Neural progenitor cell (in vitro differentiated cells): ENCODE results near the gene ESF1. TPM values are rescaled to one million over a fixed set of nuclear protein-coding genes. Genes with fewer than 3 reads are reported as not detected.
A peak's percentile ranks its signal among the peaks of the same experiment; 100 is the strongest.

Experiments used
- DNase-seq: peaks from one replicate; pipeline ENCODE4 v3.0.0-alpha.2; 2016; ENCODE audit warnings: low spot score
- H2AFZ ChIP-seq: fragments of 200-600 bp; sonication (generic); replicated peaks from 2 replicates; pipeline ENCODE4 v1.6.1; 2016; ENCODE audit warnings: antibody characterized with exemption
- H3F3A ChIP-seq: fragments of 200-600 bp; sonication (generic); 2 replicates; pipeline ENCODE4 v1.6.1; 2016; ENCODE audit warnings: antibody characterized with exemption, low read depth
- H3K27ac ChIP-seq: fragments of 200-600 bp; sonication (generic); 2 replicates; pipeline ENCODE4 v1.5.1; 2016; ENCODE audit warnings: mild to moderate bottlenecking
- H3K27me3 ChIP-seq: fragments of 200-600 bp; sonication (generic); 2 replicates; pipeline ENCODE4 v1.6.1; 2016; ENCODE audit warnings: mild to moderate bottlenecking, moderate library complexity
- H3K36me3 ChIP-seq: fragments of 200-600 bp; sonication (generic); 2 replicates; pipeline ENCODE4 v1.5.1; 2016
- H3K4me1 ChIP-seq: fragments of 200-600 bp; sonication (generic); 2 replicates; pipeline ENCODE4 v1.6.1; 2016; ENCODE audit warnings: mixed run types
- H3K4me2 ChIP-seq: fragments of 200-600 bp; sonication (generic); 2 replicates; pipeline ENCODE4 v1.6.1; 2016
- H3K4me3 ChIP-seq: fragments of 200-600 bp; sonication (generic); 2 replicates; pipeline ENCODE4 v1.5.1; 2016
- H3K79me2 ChIP-seq: fragments of 200-600 bp; sonication (generic); 2 replicates; pipeline ENCODE4 v1.6.1; 2016; ENCODE audit warnings: low read depth
- H3K9ac ChIP-seq: fragments of 200-600 bp; sonication (generic); 2 replicates; pipeline ENCODE4 v1.6.1; 2016
- H3K9me3 ChIP-seq: fragments of 200-600 bp; sonication (generic); 2 replicates; pipeline ENCODE4 v1.5.1; 2016; ENCODE audit warnings: low read depth
- H4K20me1 ChIP-seq: fragments of 200-600 bp; sonication (generic); 2 replicates; pipeline ENCODE4 v1.6.1; 2016; ENCODE audit warnings: low read depth
- H3K27ac Mint-ChIP-seq: 3 replicates; pipeline ENCODE4 v1.8.0; 2021; ENCODE audit warnings: mixed read lengths
- H3K27me3 Mint-ChIP-seq: 2 replicates; pipeline ENCODE4 v1.8.0; 2022; ENCODE audit warnings: low read depth, mild to moderate bottlenecking, inconsistent platforms, moderate library complexity, mixed read lengths; ENCODE audit not compliant: insufficient read depth
- H3K36me3 Mint-ChIP-seq: 3 replicates; pipeline ENCODE4 v1.8.0; 2021; ENCODE audit warnings: mixed read lengths
- H3K4me1 Mint-ChIP-seq: 3 replicates; pipeline ENCODE4 v1.8.0; 2021; ENCODE audit warnings: mixed read lengths
- H3K4me3 Mint-ChIP-seq: 3 replicates; pipeline ENCODE4 v1.8.0; 2021; ENCODE audit warnings: mild to moderate bottlenecking, moderate library complexity, mixed read lengths
- H3K9me3 Mint-ChIP-seq: 3 replicates; pipeline ENCODE4 v1.8.0; 2020; ENCODE audit warnings: mixed read lengths
- CTCF ChIP-seq: fragments of 200-600 bp; sonication (generic); IDR thresholded peaks from 2 replicates; pipeline ENCODE4 v1.5.1; 2017; ENCODE audit warnings: antibody characterized with exemption, mild to moderate bottlenecking
- EZH2 ChIP-seq: fragments of 200-600 bp; sonication (generic); IDR thresholded peaks from 2 replicates; pipeline ENCODE4 v1.6.1; 2017; ENCODE audit warnings: antibody characterized with exemption, mild to moderate bottlenecking, moderate library complexity
- EZH2phosphoT487 ChIP-seq: fragments of 200-600 bp; sonication (generic); IDR thresholded peaks from 2 replicates; pipeline ENCODE4 v1.6.1; 2017; ENCODE audit warnings: antibody characterized with exemption
- total RNA-seq: library from RNA; depleted of rRNA; stranded (reverse); fragments of >200 nt; gene quantifications from 2 replicates; pipeline ENCODE4 v1.2.3, GENCODE V29; 2015; ENCODE audit warnings: low replicate concordance

Gene ESF1
- total RNA-seq, 1 donor from 2014 or later = 29.1 TPM

GRCh38 chr20:13736436-13737191 is 48.1 kb downstream of the ESF1 start:
- Histone ChIP-seq H3K79me2 (no peaks in the 10 kb centered on the region), H3K4me2 (no peak overlapping the region), H3K9ac (no peak overlapping the region), H3K4me1 (no peaks in the 10 kb centered on the region), H3K4me3 (no peak overlapping the region), H3K27me3 (no peaks in the 10 kb centered on the region), H3K27ac (no peak overlapping the region), H4K20me1 (peaks cover 3% of the 10 kb centered on the region), H3K9me3 (no peaks in the 10 kb centered on the region), H3F3A (no peaks in the 10 kb centered on the region), H3K36me3 (peaks cover 23% of the 10 kb centered on the region), H2AFZ (no peak overlapping the region)
- TF ChIP-seq EZH2phosphoT487 (no peak), EZH2 (no peak)
- H3K27ac Mint-ChIP-seq = no peak overlapping the region
- peaks cover 43% of the 10 kb centered on the region for H3K36me3 Mint-ChIP-seq
- H3K9me3 Mint-ChIP-seq = peaks cover 11% of the 10 kb centered on the region
- no peaks in the 10 kb centered on the region for H3K27me3 Mint-ChIP-seq
- H3K4me1 Mint-ChIP-seq = no peaks in the 10 kb centered on the region
- DNase-seq = no peak
- no peak overlapping the region for H3K4me3 Mint-ChIP-seq

- no peak for DNase-seq
- Histone ChIP-seq H4K20me1 (peaks cover 3% of the 10 kb centered on the region), H2AFZ (no peak overlapping the region), H3K79me2 (no peaks in the 10 kb centered on the region), H3K27me3 (no peaks in the 10 kb centered on the region), H3K36me3 (peaks cover 15% of the 10 kb centered on the region), H3F3A (no peaks in the 10 kb centered on the region), H3K4me3 (no peak overlapping the region), H3K9ac (no peak overlapping the region), H3K4me2 (no peak overlapping the region), H3K9me3 (no peaks in the 10 kb centered on the region), H3K4me1 (no peaks in the 10 kb centered on the region), H3K27ac (no peak overlapping the region)
- Mint-ChIP-seq H3K27me3 (no peaks in the 10 kb centered on the region), H3K9me3 (peaks cover 6% of the 10 kb centered on the region), H3K27ac (no peak overlapping the region), H3K4me3 (no peak overlapping the region), H3K4me1 (no peaks in the 10 kb centered on the region), H3K36me3 (peaks cover 39% of the 10 kb centered on the region)
- no peak for TF ChIP-seq EZH2phosphoT487
- no peak for TF ChIP-seq CTCF
- no peak for TF ChIP-seq EZH2
These were observed 48.9 kb downstream of the ESF1 start for GRCh38 chr20:13735826-13736225.

GRCh38 chr20:13723011-13723410 is 61.7 kb downstream of the ESF1 start:
- no peak overlapping the region for H3K27ac Mint-ChIP-seq
- H3K4me2 ChIP-seq = no peak overlapping the region
- H3K4me3 ChIP-seq = no peak overlapping the region
- DNase-seq = peak; percentile 11
- H3K27me3 ChIP-seq = no peaks in the 10 kb centered on the region
- no peak overlapping the region for H3K4me3 Mint-ChIP-seq
- no peak overlapping the region for H3K9ac ChIP-seq
- H3K9me3 Mint-ChIP-seq = no peaks in the 10 kb centered on the region
- no peaks in the 10 kb centered on the region for H3K9me3 ChIP-seq
- no peaks in the 10 kb centered on the region for H3K4me1 Mint-ChIP-seq
- H3K79me2 ChIP-seq = peaks cover 4% of the 10 kb centered on the region
- H3K4me1 ChIP-seq = no peaks in the 10 kb centered on the region
- no peak for TF ChIP-seq EZH2
- TF ChIP-seq CTCF = no peak
- TF ChIP-seq EZH2phosphoT487 = no peak
- no peaks in the 10 kb centered on the region for H3K27me3 Mint-ChIP-seq
- no peaks in the 10 kb centered on the region for H3F3A ChIP-seq
- H4K20me1 ChIP-seq = peaks cover 4% of the 10 kb centered on the region
- H2AFZ ChIP-seq = no peak overlapping the region
- peaks cover 17% of the 10 kb centered on the region for H3K36me3 ChIP-seq
- peaks cover 12% of the 10 kb centered on the region for H3K36me3 Mint-ChIP-seq
- no peak overlapping the region for H3K27ac ChIP-seq

GRCh38 chr20:13718171-13718570 is 66.5 kb downstream of the ESF1 start:
- Mint-ChIP-seq H3K4me1 (no peaks in the 10 kb centered on the region), H3K27me3 (no peaks in the 10 kb centered on the region), H3K36me3 (peaks cover 21% of the 10 kb centered on the region), H3K27ac (no peak overlapping the region), H3K4me3 (no peak overlapping the region), H3K9me3 (no peaks in the 10 kb centered on the region)
- Histone ChIP-seq H3K36me3 (peaks cover 25% of the 10 kb centered on the region), H4K20me1 (peaks cover 3% of the 10 kb centered on the region), H3K9ac (no peak overlapping the region), H3K4me1 (no peaks in the 10 kb centered on the region), H3K27ac (no peak overlapping the region), H3K79me2 (no peaks in the 10 kb centered on the region), H3K9me3 (no peaks in the 10 kb centered on the region), H3F3A (no peaks in the 10 kb centered on the region), H3K4me3 (no peak overlapping the region), H3K27me3 (no peaks in the 10 kb centered on the region), H3K4me2 (no peak overlapping the region), H2AFZ (no peak overlapping the region)
- DNase-seq = no peak
- TF ChIP-seq EZH2 (no peak), CTCF (no peak), EZH2phosphoT487 (no peak)
